Esophagus mucosa (tissue), 1 donor: ENCODE data around the gene BMX. TPM values are rescaled to one million over a fixed set of nuclear protein-coding genes. Genes with fewer than 3 reads are reported as not detected.
A peak's percentile ranks its signal among the peaks of the same experiment; 100 is the strongest.

Source experiments
- ATAC-seq: fragments of 200-7000 bp; cut with Tn5 transposase; one replicate; pipeline ENCODE4 v1.9.1; 2020
- total RNA-seq: library from RNA; stranded (reverse); gene quantifications from one replicate; pipeline ENCODE4 v1.2.4, GENCODE V29; 2023
- donor health status: DM: yes; HTN: yes; CAD: no.

BMX gene
- total RNA-seq, result 1.0 TPM

DNA sequence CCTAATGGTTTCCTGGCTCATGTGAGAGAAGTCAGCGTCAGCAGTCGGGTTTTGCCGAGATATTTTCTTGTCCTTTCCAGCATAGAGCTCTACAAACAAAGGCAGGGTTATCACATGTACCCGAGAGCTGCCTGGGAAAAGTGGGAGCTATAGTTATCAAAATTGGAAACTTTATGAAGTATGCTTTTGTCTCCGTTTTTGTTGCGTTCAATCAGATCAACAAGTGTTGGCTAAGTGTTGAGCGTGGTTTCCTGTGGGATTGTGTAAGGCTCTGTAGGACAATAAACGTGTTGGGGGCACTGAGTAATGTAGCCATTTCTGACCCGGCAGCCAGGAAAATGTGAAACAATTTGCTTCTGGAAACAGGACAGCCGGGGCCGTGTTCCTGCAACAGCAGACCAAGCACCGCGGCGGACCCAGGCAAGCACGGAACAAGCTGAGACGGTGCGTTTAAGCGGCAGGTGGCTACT lies at the start of gene BMX:
TSS of gene BMX (plus strand) at position 311 of the 470 bp plus-strand sequence. CDS start 7,547 bp downstream, outside the sequence.
- no peak for ATAC-seq

DNA sequence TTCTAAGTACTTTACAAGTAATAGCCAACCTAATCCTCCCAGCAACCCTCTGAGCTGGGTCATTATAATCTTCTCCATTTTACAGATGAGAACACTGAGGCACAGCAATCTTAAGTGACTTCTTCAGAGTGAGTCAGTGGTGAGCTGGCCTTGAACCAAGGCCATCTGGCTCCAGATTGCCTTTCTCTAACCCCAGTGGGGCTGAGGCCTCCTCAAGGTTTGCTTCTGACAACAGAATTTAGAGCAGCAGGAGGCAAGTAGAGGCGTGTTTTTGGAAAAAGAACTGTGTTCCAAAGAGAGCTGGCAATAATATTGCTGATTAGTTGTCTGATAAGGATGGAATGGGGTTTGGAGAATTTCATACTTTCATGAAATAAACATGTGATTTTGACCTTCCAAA lies 48.7 kb upstream of the BMX start:
- ATAC-seq, result no peak

- no peak for ATAC-seq
Measured at GRCh38 chrX:15464704-15465103, 35.9 kb upstream of the BMX start.

DNA sequence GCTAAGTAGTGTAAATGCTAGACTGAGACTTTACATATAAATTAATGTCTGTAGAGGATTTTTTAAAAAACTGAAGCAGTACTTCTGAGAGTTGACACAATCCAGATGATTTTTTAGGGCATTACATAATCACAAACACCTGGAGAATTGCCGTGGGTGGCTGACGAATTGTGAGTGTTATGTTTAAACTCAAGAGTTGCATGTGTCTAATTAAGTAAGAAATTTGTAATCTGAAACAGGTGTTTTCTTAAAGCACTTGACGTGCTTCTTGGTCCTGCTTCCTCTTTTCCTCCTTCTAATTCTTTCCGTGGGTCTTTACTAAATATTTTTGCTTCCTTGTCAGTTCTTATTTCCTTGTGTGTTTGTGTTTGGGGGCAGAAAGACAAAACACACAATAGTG lies 35.3 kb upstream of the BMX start:
- ATAC-seq, result no peak

- ATAC-seq, result no peak
Measured at GRCh38 chrX:15465896-15466651, 34.5 kb upstream of the BMX start.

DNA sequence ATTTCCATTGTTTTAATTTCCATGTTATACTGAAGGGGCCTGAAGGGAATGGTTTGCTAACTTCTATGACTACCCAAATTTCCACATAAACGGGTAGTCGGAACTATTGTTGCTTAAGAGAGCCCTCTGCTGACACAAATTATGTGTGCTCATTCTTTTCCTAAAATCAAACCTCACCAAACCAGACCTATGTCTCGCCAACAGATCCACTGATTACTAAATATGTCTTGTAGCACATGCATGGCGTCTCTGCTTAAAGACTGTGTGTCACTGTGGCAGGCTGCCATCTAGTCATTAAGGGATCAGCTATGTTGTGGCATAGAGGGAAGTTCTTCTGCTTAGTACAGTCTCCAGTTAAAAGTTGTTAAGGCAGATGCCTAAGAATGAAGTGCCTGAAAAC lies 32.6 kb upstream of the BMX start:
- ATAC-seq, result peak; percentile 96

DNA sequence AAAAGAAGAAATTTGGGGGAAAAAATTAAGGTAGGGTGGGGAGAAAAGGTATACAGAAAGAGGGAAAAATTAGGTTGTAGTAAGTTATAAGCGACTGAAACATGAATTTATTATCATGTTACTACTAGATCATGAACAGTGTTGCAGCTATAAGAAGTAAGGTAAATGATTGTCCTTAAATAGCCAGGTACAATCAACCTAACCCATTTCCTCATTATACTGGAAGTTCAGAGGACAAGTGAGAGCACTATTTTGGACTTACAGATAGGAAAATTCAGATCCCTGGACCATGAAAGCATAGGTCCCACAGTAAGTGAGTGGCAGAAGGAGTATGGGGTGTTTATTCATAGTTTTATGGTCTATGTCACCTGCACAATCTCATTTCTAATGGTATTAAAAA lies 31.0 kb upstream of the BMX start:
- no peak for ATAC-seq

- peak; percentile 72 for ATAC-seq
Measured at GRCh38 chrX:15471028-15471427, 29.6 kb upstream of the BMX start.

DNA sequence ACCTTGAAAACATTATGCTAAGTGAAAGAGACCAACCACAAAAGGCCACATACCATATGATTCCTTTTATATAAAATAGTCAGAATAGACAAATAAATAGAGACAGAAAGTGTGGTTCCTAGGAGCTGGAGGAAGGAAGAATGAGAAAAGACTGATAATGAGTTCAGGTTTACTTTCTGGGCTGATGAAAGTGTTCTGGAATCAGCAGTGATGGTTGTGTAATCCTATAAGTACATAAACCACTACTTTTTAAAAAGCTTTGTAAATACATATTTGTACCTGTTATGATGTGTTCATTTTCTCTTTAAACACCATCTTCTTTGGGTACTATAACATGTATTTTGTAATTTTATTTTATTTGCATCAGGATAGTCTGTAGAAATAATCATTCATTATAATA lies 28.1 kb upstream of the BMX start:
- ATAC-seq, result no peak

DNA sequence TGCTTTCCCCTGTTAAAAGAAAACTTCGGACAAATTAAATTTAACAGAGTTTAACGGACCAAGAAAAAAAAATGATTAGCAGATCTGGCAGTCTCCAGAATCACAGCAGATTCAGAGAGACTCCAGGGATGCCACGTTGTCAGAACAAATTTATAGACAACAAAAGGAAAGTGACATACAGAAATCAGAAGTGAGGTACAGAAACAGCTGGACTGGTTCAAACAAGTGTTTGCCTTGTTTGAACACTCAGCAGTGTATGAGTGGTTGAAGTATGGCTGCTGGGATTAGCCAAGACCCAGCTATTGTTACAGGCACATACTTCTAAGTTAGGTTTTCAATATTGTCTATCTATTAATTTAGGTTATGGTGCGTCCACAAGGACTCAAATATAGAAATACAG lies 26.6 kb upstream of the BMX start:
- peak; percentile 37 for ATAC-seq

DNA sequence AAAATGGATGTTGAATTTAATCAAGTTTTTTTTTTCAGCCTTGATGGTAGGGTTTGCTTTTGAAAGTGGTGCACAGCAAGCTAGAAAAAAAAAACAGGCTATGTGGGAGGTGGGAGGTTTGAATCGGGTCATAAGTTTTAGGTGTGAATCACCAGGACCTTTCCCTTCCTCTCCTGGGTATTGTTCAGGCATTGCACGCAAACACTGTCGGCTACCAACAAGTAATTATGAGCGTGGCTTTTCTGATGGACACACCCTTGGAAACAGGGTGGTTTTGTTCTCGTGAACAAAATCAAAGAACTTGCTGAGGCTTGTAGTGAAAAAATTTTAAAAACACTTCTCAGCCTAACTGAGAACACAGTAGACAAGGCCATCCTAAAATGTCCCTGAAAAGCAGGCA lies 25.6 kb upstream of the BMX start:
- peak; percentile 94 for ATAC-seq

DNA sequence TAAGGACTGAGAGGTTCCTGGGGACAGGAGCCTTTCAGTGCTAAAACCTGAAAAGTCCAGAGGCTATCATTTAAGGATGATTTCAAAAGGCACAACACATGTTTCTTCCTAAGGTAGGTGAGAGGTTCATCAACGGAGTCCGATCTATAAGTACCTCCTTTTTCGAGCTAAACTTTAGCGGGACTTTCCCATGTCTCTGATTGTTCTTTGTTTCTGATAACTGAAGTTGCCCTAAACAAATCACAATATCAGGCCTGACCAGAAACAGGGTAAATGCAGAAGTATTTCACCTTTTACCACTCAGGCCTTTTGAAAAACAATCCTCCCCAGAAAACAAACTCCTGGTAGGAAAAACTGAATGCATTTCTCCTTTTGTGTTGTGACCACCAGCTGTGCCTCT lies 25.1 kb upstream of the BMX start:
- no peak for ATAC-seq

- ATAC-seq, result no peak
Measured at GRCh38 chrX:15483891-15484290, 16.7 kb upstream of the BMX start.

DNA sequence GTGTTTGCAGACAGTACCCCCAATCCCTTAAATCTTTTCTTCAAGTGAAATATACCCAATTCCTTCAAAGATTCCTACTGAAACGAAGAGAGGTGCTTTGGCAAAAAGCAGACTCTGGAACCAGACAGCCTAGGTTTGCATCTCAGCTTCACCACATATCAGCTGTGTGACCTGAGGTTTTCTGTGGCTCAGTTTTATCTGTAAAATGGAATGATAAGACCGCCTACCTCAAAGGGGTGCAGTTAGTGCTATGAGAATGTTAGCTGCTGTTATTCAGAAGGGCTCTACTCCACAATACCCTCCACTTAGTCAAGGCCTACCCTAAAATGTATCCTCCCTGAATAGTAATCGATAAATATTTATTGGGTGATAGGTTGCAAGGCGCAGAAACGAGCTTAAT lies 8.1 kb upstream of the BMX start:
- no peak for ATAC-seq

GRCh38 chrX:15493118-15493962 lies 7.3 kb upstream of the BMX start, which contains the start of gene PIR:
Gene PIR (minus strand): TSS chrX:15493333. CDS start chrX:15491257, 2,076 bp downstream.
- ATAC-seq, result peak; percentile 98

DNA sequence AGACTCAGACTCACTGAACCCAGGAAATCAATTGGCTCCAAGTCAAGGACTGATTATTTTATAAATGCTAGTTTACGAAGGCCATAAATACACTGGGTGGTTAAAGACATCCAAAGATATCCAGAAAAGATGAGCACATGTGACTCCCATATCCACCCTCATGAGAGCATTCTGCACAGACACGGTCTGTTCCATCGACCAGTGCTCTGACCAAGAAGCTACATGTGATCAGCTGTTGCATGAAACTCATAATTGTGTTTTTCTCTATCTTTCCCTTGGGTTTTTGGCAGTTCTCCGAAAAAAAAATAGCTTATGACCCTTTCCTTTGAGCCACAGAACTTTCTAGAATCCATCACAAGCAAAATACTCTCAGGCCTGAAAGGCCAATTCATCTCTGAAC lies 4.8 kb upstream of the BMX start:
- ATAC-seq, result no peak

- no peak for ATAC-seq
Measured at GRCh38 chrX:15496824-15497223, 3.8 kb upstream of the BMX start.

DNA sequence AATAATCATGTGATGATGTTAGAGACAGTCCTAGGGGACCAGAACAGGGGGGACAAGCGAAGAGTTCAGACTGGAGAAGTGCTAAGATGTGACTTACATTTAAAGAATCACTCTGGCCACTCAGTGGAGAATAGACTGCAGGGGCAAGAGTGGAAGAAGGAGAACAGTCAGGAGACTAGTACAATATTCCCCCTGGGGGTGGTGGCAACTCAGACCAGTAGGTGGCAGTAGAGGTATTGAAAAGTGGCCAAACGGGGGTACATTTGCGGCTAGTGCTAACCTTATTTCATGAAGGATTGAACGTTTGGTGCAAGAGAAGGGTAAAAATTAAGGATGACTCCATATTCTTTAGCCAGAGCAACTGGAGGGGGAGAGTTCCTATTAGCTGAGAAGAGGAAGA lies 2.7 kb upstream of the BMX start:
- peak; percentile 52 for ATAC-seq

DNA sequence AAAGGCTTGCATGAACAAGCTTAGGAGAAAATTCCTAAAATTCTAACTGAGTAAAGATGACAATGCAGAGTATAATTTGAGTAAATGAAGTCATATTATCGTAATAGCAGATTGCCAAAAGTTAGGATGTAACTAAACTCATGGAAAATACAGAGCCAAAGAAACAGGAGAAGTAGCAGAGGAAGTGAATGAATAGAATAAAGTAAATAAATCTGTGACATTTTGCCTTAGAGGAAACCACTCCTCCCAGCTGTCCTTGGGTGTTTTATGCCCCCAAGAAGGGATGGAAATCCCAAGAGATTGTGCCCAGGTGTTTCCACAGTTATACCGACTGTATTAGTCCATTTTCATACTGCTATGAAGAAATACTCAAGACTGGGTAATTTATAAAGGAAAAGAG lies 1.9 kb upstream of the BMX start:
- ATAC-seq, result no peak

DNA sequence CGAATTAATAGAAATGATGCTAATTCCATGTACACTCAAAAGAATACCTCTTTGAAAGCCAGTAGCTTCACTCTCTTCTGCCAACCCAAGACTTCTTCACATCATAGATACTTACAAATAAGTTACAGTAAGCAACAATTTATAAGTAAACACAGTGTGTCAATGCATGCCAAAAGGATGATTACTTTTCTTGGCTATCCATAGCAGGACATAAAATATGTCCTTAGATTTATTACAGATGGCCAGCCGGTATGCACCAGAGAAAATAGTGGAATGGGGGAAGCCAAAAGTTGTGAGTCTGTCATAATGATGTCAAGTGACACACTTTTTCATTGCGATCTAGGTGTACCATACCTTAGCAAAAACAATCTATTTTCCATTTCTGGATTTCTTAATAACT lies 631 bp upstream of the BMX start:
- ATAC-seq, result no peak

GRCh38 chrX:15501506-15501905 lies 899 bp downstream of the BMX start:
- ATAC-seq, result no peak

DNA sequence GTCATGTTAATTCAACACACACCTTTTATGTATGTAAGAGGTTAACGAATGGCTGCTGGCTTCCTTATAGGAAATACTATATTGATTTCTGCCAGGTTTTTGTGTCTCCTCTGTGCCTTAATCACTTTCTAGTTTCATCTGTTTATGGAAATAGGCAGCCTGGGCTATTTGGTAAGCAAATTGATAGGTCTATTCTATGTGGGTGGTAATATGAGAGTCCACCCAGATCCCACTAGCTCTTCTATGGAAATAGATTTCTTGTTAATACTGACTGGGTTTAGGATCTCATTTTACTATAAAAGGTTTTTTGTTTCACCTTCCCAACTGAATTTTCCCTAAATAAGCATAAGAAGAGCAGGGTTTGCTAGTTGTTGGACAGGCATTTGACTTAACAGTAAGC lies 4.1 kb downstream of the BMX start:
- no peak for ATAC-seq

GRCh38 chrX:15505101-15505500 lies 4.5 kb downstream of the BMX start:
- peak; percentile 84 for ATAC-seq

GRCh38 chrX:15507005-15507404 lies 6.4 kb downstream of the BMX start:
- ATAC-seq, result no peak
